MCF 10A (cell line): ENCODE results near the gene MAPKAP1. TPM values are rescaled to one million over a fixed set of nuclear protein-coding genes. Genes with fewer than 3 reads are reported as not detected.
"Not testable (repeated sequence)": the region's sequence is repeated elsewhere in the genome, so short reads cannot be mapped to it uniquely, and the experiment has no call there.

Experiments
- BruUV-seq: library from RNA; stranded (reverse); fragments of 400-500 nt; replicated peaks from 2 replicates; lab custom pipeline; 2021; lab: Mats Ljungman, UMichigan
- CTCF ChIA-PET: fragments of 300-600 bp; sonication (Branson Sonifier 250); formaldehyde crosslinking; extraction: SDS; loops from one replicate; lab custom pipeline; 2021; ENCODE audit warnings: antibody characterized with exemption, inconsistent platforms; lab: Yijun Ruan, JAX
- POLR2A ChIA-PET: fragments of 300-600, 350-650 bp; sonication (Branson Sonifier 250); formaldehyde crosslinking; extraction: SDS; loops from one replicate; lab custom pipeline; 2020; ENCODE audit warnings: antibody characterized with exemption, inconsistent platforms; lab: Yijun Ruan, JAX
- DNase-seq: peaks from one replicate; pipeline ENCODE4 v3.0.0-alpha.2; 2018; ENCODE audit not compliant: unreplicated experiment
- H3K27ac Mint-ChIP-seq: one replicate; pipeline ENCODE4 v1.8.0; 2022; ENCODE audit warnings: mild to moderate bottlenecking, low read depth, mixed read lengths; ENCODE audit not compliant: unreplicated experiment
- H3K27me3 Mint-ChIP-seq: one replicate; pipeline ENCODE4 v1.8.0; 2022; ENCODE audit warnings: mixed read lengths; ENCODE audit not compliant: insufficient read depth, unreplicated experiment
- H3K36me3 Mint-ChIP-seq: one replicate; pipeline ENCODE4 v1.8.0; 2022; ENCODE audit warnings: mild to moderate bottlenecking, moderate library complexity, mixed read lengths; ENCODE audit not compliant: insufficient read depth, unreplicated experiment
- H3K4me1 Mint-ChIP-seq: one replicate; pipeline ENCODE4 v1.8.0; 2022; ENCODE audit warnings: mixed read lengths; ENCODE audit not compliant: insufficient read depth, unreplicated experiment
- H3K4me3 Mint-ChIP-seq: one replicate; pipeline ENCODE4 v1.8.0; 2022; ENCODE audit warnings: mild to moderate bottlenecking, moderate library complexity, mixed read lengths; ENCODE audit not compliant: unreplicated experiment
- H3K9me3 Mint-ChIP-seq: one replicate; pipeline ENCODE4 v1.8.0; 2022; ENCODE audit warnings: mixed read lengths; ENCODE audit not compliant: unreplicated experiment
- intact Hi-C: fragments of 100-400 bp; cut with micrococcal nuclease; formaldehyde crosslinking; loops from 2 replicates; pipeline ENCODE4 v1.14.1; 2022
- total RNA-seq: library from RNA; stranded (reverse); gene quantifications from 2 replicates; pipeline ENCODE4 v1.2.3, GENCODE V29; 2022
- TF ChIP-seq, protein P1 (sequence below): fragments of 200-600 bp; IDR thresholded peaks from one replicate; pipeline ENCODE4 v1.8.0; 2022; ENCODE audit warnings: antibody characterized with exemption, mild to moderate bottlenecking; ENCODE audit not compliant: unreplicated experiment

MAPKAP1 gene
- total RNA-seq, 1 experiment from 2014 or later = 74.9 TPM

DNA sequence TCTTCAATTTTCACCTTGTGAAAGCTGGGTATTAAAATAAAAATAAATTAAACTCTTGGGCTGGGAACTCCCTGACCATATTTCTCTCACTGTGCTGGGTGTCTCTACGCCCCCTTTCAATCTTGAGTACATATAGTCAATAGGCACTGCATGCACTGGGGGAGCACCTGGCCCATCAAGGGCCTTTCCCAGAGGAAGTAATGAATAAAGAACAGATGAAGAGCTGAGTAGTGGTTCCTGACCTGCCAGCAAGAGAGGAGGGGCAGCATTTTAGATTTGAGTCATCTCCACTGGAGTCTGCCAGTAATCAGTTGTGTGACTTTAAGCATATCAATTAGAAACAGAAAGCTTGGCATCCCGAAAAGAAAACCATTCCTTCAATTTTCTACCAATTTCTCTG is 6.2 kb downstream of the MAPKAP1 start:
- BruUV-seq = no TSS peak

DNA sequence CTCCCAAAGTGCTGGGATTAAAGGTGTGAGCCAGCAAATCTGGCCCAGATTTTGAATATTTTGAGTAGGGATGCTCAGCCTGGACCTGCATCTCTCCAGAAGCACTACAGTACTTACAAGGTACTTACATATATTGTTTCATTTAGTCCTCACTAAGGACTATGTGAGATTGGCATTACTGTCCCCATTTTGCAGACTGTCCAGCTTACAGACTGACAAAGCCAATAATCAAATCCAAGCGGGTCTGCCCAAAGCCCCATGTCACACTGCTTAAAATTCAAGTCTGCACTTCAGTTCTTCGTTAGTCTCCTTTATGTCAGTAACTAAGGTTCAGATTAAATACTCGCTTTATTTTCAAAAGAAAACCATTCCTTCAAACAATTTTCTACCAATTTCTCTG is 7.1 kb downstream of the MAPKAP1 start:
- intact Hi-C loops = loop anchor here (5.0 kb wide), 2 partner anchors 47 to 143 kb away; partner anchors contain the start of gene PBX3
- no peak overlapping the region for H3K27ac Mint-ChIP-seq
- DNase-seq = no peak
- BruUV-seq = no TSS peak
- no peaks in the 10 kb centered on the region for H3K27me3 Mint-ChIP-seq
- POLR2A ChIA-PET = interaction anchor here (1.0 kb wide), 1 partner anchor 23 kb away, joined by 3 read pairs; no protein-coding TSS in a partner anchor
- H3K4me1 Mint-ChIP-seq = peaks cover 29% of the 10 kb centered on the region
- no peak overlapping the region for H3K4me3 Mint-ChIP-seq
- CTCF ChIA-PET = no interaction called here
- TF ChIP-seq, protein P1, sequence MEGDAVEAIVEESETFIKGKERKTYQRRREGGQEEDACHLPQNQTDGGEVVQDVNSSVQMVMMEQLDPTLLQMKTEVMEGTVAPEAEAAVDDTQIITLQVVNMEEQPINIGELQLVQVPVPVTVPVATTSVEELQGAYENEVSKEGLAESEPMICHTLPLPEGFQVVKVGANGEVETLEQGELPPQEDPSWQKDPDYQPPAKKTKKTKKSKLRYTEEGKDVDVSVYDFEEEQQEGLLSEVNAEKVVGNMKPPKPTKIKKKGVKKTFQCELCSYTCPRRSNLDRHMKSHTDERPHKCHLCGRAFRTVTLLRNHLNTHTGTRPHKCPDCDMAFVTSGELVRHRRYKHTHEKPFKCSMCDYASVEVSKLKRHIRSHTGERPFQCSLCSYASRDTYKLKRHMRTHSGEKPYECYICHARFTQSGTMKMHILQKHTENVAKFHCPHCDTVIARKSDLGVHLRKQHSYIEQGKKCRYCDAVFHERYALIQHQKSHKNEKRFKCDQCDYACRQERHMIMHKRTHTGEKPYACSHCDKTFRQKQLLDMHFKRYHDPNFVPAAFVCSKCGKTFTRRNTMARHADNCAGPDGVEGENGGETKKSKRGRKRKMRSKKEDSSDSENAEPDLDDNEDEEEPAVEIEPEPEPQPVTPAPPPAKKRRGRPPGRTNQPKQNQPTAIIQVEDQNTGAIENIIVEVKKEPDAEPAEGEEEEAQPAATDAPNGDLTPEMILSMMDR = no peak
- H3K36me3 Mint-ChIP-seq = peaks cover 6% of the 10 kb centered on the region
- no peaks in the 10 kb centered on the region for H3K9me3 Mint-ChIP-seq

More for the DNA sequence above, 6.2 kb downstream of the MAPKAP1 start:
- intact Hi-C loops = loop anchor here (5.0 kb wide), 2 partner anchors 47 to 143 kb away; partner anchors contain the start of gene PBX3
- TF ChIP-seq, protein P1 = no peak
- H3K36me3 Mint-ChIP-seq = peaks cover 6% of the 10 kb centered on the region
- no peak overlapping the region for H3K4me3 Mint-ChIP-seq
- H3K27me3 Mint-ChIP-seq = no peaks in the 10 kb centered on the region
- H3K4me1 Mint-ChIP-seq = peaks cover 32% of the 10 kb centered on the region
- ChIA-PET CTCF (no interaction called here), POLR2A (interaction anchor here (1.0 to 1.4 kb wide), 2 partner anchors 45 to 48 kb away, joined by 3 to 6 read pairs; no protein-coding TSS in a partner anchor)
- no peaks in the 10 kb centered on the region for H3K9me3 Mint-ChIP-seq
- no peak overlapping the region for H3K27ac Mint-ChIP-seq
- DNase-seq = peak; percentile 7

DNA sequence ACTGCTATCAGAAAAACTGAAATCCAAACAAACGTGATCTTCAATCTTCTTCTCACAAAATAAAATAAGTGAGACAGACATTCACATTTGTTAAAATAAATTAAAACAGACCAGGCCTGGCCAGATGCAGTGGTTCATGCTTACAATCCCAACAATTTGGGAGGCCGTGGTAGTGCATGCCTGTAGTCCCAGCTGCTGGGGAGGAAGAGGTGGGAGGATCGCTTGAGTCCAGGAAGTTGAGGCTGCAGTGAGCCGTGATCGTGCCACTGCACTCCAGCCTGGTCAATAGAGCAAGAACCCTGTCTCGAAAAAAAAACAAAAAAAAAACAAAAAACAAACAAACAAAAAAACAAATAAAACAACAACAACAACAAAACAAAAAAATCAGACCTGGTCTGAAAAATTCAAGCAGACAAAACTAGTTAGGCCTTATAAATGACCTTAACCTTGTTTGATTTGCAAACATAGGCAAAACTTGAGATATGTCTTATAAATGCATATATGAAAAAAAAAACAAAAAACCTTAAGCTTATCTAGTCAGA is 10.8 kb downstream of the MAPKAP1 start:
- H3K27ac Mint-ChIP-seq = no peak overlapping the region
- ChIA-PET POLR2A (interaction anchor here (0.6 to 2.7 kb wide), 3 partner anchors 11 to 55 kb away, joined by 3 to 12 read pairs (median 5); partner anchors contain the start of gene MAPKAP1), CTCF (interaction anchor here (0.6 kb wide), 1 partner anchor 514 kb away, joined by 3 read pairs; no protein-coding TSS in a partner anchor)

DNA sequence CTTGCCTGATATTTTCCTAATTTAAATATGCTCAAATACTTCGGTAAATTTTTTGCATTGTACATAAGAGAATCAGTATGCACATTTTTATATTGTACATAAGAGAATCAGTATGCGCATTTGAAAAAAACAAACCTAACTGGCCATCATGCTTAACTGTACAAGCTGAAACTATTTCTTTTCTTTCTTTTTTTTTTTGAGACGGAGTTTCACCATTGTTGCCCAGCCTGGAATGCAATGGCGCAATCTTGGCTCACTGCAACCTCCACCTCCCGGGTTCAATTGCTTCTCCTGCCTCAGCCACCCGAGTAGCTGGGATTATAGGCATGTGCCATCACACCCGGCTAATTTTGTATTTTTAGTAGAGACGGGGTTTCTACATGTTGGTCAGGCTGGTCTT is 11.5 kb downstream of the MAPKAP1 start:
- POLR2A ChIA-PET = interaction anchor here (1.3 to 2.7 kb wide), 2 partner anchors 11 to 14 kb away, joined by 5 to 12 read pairs; partner anchors contain the start of gene MAPKAP1
- BruUV-seq, H3K27me3 Mint-ChIP-seq, H3K4me3 Mint-ChIP-seq, intact Hi-C loops, H3K27ac Mint-ChIP-seq, H3K9me3 Mint-ChIP-seq, H3K4me1 Mint-ChIP-seq: not testable (repeated sequence)
- H3K36me3 Mint-ChIP-seq = peaks cover 12% of the 10 kb centered on the region
- CTCF ChIA-PET = interaction anchor here (0.7 to 1.0 kb wide), 2 partner anchors 176 to 1932 kb away, joined by 3 read pairs; no protein-coding TSS in a partner anchor
- DNase-seq = peak; percentile 57

More for the DNA sequence above, 10.8 kb downstream of the MAPKAP1 start:
- intact Hi-C loops = no loop called here
- no peaks in the 10 kb centered on the region for H3K27me3 Mint-ChIP-seq
- H3K4me1 Mint-ChIP-seq = peaks cover 11% of the 10 kb centered on the region
- TF ChIP-seq, protein P1 = no peak
- BruUV-seq = no TSS peak
- H3K4me3 Mint-ChIP-seq = no peak overlapping the region
- H3K36me3 Mint-ChIP-seq = peaks cover 6% of the 10 kb centered on the region
- no peaks in the 10 kb centered on the region for H3K9me3 Mint-ChIP-seq
- no peak for DNase-seq
